ENCODE results near the gene C12orf76.

Gene C12orf76

DNA sequence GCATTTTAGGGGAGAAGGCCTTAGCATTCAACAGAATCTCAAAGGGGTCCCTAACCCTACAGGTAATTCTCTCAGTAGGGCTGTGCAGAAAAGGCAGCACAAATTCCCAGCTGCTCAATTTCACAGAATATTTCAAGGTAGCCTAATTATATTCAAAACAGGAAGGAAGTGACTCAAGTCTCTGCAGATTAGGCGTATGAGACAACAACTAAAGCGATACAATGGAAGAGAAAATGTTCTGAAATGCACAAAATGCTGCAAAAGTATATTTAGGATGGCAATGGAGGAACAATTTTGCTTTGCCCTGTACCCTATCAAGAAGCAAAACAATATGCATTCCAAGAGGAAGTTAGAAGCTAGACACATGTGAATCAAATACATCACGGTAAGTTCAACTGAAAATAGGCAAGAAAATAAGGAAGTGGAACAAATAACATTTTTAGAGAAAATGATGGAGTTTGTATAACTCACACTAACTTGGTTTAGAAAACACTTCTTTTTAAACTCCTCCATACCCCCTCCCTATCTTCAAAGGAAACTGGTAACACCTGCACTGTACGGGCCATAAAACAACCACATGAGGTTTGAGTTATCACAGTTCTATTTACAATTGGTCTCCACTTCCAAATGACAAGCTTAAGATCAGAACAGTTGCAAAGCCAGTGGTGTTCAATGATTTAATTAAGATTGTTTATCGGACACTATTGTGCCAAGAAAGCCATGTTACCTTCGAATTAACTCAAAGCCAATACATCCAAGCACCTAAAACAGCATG, 53.7 kb downstream of the C12orf76 start:
- DNase-seq, result no peak

DNA sequence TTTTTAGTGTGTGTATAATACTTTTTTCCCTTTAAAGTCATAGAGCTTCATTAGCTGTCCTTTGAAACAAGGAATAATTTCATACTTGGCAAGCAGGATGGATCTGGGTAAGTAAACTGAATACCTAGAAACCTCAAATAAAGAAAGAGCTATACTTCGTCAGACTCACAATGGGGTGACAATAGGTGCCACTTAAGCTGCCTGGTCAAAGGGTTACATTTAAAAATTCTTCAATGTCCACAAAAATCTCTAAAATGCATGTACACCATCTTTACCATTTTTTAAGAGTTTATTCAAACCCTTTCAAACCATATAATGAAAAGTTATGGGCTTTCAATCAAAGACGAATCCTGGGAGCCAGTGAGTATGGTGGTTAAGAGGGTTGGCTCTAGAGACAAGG, 55.2 kb downstream of the C12orf76 start:
- DNase-seq, result no peak

DNA sequence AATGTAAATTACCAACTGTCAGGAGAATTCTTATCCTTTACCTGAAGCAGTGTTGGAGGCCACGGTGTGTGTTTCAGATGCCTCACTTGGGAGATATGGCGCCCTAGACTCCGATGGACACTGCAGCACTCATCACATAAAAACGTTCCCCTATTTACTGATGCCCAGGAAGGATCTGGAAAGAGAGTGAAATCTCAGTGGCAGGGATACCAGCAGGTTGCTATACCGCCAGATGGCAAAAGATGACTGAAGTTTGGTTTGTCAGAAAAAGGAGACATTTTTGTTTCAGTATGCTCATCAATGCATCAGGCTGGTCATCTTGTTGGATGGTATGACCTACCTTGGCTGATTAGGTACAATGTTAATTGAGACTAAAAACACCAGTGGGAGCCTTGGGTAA, 56.7 kb downstream of the C12orf76 start:
- DNase-seq, result no peak

Data from SHP77 treated with DMSO at 0.1 percent for 48 hours (cell line).